ENCODE data around the gene KPNA2. TPM values are rescaled to one million over a fixed set of nuclear protein-coding genes. Genes with fewer than 3 reads are reported as not detected.

The KPNA2 gene
- total and polyA plus RNA-seq, 2 of the 13 experiments (the other 11 are each of a cell fraction or from before 2014, with no cell fraction given), result 111 to 305 TPM

DNA sequence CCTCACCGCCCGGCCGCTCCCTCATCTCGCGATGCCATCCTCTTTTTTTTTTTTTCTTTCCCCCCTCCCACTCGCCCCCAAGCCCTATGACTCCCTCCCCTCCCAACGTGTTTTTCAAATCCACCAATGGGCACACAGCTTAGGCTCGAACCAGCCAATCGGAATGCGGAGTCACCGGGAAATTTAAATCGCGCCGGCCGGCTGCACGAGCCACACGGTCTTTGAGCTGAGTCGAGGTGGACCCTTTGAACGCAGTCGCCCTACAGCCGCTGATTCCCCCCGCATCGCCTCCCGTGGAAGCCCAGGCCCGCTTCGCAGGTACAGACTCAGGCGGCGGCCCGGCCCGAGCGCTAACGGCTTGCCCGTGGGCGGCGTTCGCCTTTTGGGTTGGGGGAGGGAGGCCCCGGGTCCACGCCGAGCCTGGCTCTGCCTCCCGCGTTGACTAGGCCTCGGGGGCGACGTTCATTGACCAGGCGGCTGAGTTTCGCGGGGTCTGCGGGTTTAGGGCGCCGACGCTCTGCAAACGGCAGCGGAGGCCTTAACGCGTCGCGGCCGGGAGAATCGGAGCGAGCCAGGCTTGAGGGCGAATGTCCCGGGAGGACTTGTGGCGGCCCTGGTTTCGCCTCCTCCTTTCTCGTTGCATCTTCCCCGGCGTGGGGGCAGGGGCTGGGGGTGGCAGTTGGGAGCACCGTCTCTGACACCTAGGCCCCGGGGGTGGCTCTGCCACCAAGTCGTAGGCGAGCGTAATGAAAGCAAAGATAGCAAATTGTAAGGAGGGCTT lies at the start of gene KPNA2 (continued):
- TF ChIP-seq RARA (CRISPR knock-in tag; IDR thresholded peaks at IDR 0.05), result peak; percentile 35; the same call in 1 of the 2 replicates
- no peak; the same call in 1 of the 2 replicates for TF ChIP-seq NFKBIZ (CRISPR knock-in tag; IDR thresholded peaks at IDR 0.05)
- peak; percentile 94 for TF ChIP-seq CHD2 (IDR thresholded peaks at IDR 0.05; ENCODE audit: low read depth, low read length)
- TF ChIP-seq ZNF879 (CRISPR knock-in tag; IDR thresholded peaks at IDR 0.05), result no peak
- TF ChIP-seq ZNF20 (CRISPR knock-in tag; IDR thresholded peaks at IDR 0.05), result 0 out of 2 replicates have a peak, but pooled peaks have one; percentile 67
- TF ChIP-seq, protein P1, sequence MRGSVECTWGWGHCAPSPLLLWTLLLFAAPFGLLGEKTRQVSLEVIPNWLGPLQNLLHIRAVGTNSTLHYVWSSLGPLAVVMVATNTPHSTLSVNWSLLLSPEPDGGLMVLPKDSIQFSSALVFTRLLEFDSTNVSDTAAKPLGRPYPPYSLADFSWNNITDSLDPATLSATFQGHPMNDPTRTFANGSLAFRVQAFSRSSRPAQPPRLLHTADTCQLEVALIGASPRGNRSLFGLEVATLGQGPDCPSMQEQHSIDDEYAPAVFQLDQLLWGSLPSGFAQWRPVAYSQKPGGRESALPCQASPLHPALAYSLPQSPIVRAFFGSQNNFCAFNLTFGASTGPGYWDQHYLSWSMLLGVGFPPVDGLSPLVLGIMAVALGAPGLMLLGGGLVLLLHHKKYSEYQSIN (CRISPR knock-in tag; IDR thresholded peaks at IDR 0.05; ENCODE audit: borderline replicate concordance), result no peak
- TF ChIP-seq ELF4 (CRISPR knock-in tag; IDR thresholded peaks at IDR 0.05; ENCODE audit: borderline replicate concordance), result no peak
- TF ChIP-seq GTF3A (CRISPR knock-in tag; conservative IDR thresholded peaks at IDR 0.05), result 0 out of 2 replicates have a peak, but pooled peaks have one; percentile 60
- TF ChIP-seq, protein P2, sequence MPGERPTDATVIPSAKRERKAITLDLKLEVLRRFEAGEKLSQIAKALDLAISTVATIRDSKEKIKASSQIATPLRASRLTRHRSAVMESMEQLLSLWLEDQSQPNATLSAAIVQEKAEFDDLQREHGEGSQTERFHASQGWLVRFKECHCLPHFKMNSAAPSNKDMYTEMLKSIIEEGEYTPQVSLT (CRISPR knock-in tag; IDR thresholded peaks at IDR 0.05; ENCODE audit: borderline replicate concordance, low read depth), result no peak
- peak; percentile 38 for TF ChIP-seq GATAD1 (CRISPR knock-in tag; IDR thresholded peaks at IDR 0.05)
- peak; percentile 78; the same call in 1 of the 2 replicates for TF ChIP-seq PHF21A (CRISPR knock-in tag; IDR thresholded peaks at IDR 0.05)
- TF ChIP-seq, protein P3, sequence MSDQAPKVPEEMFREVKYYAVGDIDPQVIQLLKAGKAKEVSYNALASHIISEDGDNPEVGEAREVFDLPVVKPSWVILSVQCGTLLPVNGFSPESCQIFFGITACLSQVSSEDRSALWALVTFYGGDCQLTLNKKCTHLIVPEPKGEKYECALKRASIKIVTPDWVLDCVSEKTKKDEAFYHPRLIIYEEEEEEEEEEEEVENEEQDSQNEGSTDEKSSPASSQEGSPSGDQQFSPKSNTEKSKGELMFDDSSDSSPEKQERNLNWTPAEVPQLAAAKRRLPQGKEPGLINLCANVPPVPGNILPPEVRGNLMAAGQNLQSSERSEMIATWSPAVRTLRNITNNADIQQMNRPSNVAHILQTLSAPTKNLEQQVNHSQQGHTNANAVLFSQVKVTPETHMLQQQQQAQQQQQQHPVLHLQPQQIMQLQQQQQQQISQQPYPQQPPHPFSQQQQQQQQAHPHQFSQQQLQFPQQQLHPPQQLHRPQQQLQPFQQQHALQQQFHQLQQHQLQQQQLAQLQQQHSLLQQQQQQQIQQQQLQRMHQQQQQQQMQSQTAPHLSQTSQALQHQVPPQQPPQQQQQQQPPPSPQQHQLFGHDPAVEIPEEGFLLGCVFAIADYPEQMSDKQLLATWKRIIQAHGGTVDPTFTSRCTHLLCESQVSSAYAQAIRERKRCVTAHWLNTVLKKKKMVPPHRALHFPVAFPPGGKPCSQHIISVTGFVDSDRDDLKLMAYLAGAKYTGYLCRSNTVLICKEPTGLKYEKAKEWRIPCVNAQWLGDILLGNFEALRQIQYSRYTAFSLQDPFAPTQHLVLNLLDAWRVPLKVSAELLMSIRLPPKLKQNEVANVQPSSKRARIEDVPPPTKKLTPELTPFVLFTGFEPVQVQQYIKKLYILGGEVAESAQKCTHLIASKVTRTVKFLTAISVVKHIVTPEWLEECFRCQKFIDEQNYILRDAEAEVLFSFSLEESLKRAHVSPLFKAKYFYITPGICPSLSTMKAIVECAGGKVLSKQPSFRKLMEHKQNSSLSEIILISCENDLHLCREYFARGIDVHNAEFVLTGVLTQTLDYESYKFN (CRISPR knock-in tag; conservative IDR thresholded peaks at IDR 0.05), result peak; percentile 68
- TF ChIP-seq, protein P4, sequence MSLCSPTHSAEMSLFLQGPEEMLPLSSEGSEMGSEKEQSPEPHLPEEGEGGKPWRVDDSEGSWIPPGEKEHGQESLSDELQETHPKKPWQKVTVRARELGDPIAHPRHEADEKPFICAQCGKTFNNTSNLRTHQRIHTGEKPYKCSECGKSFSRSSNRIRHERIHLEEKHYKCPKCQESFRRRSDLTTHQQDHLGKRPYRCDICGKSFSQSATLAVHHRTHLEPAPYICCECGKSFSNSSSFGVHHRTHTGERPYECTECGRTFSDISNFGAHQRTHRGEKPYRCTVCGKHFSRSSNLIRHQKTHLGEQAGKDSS (CRISPR knock-in tag; IDR thresholded peaks at IDR 0.05; ENCODE audit: borderline replicate concordance, low read depth), result peak; percentile 89
- peak; percentile 69; the same call in 1 of the 2 replicates for TF ChIP-seq ZNF446 (CRISPR knock-in tag; IDR thresholded peaks at IDR 0.05)
- TF ChIP-seq, protein P5, sequence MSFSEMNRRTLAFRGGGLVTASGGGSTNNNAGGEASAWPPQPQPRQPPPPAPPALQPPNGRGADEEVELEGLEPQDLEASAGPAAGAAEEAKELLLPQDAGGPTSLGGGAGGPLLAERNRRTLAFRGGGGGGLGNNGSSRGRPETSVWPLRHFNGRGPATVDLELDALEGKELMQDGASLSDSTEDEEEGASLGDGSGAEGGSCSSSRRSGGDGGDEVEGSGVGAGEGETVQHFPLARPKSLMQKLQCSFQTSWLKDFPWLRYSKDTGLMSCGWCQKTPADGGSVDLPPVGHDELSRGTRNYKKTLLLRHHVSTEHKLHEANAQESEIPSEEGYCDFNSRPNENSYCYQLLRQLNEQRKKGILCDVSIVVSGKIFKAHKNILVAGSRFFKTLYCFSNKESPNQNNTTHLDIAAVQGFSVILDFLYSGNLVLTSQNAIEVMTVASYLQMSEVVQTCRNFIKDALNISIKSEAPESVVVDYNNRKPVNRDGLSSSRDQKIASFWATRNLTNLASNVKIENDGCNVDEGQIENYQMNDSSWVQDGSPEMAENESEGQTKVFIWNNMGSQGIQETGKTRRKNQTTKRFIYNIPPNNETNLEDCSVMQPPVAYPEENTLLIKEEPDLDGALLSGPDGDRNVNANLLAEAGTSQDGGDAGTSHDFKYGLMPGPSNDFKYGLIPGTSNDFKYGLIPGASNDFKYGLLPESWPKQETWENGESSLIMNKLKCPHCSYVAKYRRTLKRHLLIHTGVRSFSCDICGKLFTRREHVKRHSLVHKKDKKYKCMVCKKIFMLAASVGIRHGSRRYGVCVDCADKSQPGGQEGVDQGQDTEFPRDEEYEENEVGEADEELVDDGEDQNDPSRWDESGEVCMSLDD (CRISPR knock-in tag; IDR thresholded peaks at IDR 0.05; ENCODE audit: borderline replicate concordance), result peak; percentile 64; the same call in 1 of the 2 replicates
- TF ChIP-seq HOXD1 (CRISPR knock-in tag; IDR thresholded peaks at IDR 0.05), result peak; percentile 91
- TF ChIP-seq ZNF614 (CRISPR knock-in tag; IDR thresholded peaks at IDR 0.05; ENCODE audit: borderline replicate concordance), result no peak
- peak; percentile 76; the same call in 1 of the 2 replicates for TF ChIP-seq ZNF235 (CRISPR knock-in tag; IDR thresholded peaks at IDR 0.05; ENCODE audit: borderline replicate concordance)
- no peak for TF ChIP-seq ZNF382 (CRISPR knock-in tag; IDR thresholded peaks at IDR 0.05; ENCODE audit: borderline replicate concordance)
- no peak for TF ChIP-seq ZSCAN31 (CRISPR knock-in tag; IDR thresholded peaks at IDR 0.05; ENCODE audit: low read depth)

Measured in HepG2 (cell line).